Endodermal cell (in vitro differentiated cells): ENCODE measurements around the gene SLC7A4. TPM values are rescaled to one million over a fixed set of nuclear protein-coding genes. Genes with fewer than 3 reads are reported as not detected.

Source experiments
- DNase-seq: peaks from one replicate; pipeline ENCODE4 v3.0.0-alpha.2; 2017
- H3K27ac ChIP-seq: 2 replicates; pipeline ENCODE4 v1.5.1; 2013; ENCODE audit warnings: mild to moderate bottlenecking, low read depth, low read length, moderate library complexity
- H3K27me3 ChIP-seq: 2 replicates; pipeline ENCODE4 v1.6.1; 2013; ENCODE audit warnings: mild to moderate bottlenecking, low read length, moderate library complexity; ENCODE audit not compliant: insufficient read depth, control insufficient read depth, poor library complexity, severe bottlenecking
- H3K36me3 ChIP-seq: 2 replicates; pipeline ENCODE4 v1.7.0; 2013; ENCODE audit warnings: mild to moderate bottlenecking, low read length, moderate library complexity; ENCODE audit not compliant: control insufficient read depth, insufficient read depth
- H3K4me1 ChIP-seq: one replicate; pipeline ENCODE4 v1.7.0; 2013; ENCODE audit warnings: low read length; ENCODE audit not compliant: control insufficient read depth, insufficient read depth
- H3K4me3 ChIP-seq: 2 replicates; pipeline ENCODE4 v1.5.1; 2013; ENCODE audit warnings: mild to moderate bottlenecking, low read length, moderate library complexity
- H3K9ac ChIP-seq: 2 replicates; pipeline ENCODE4 v1.6.1; 2013; ENCODE audit warnings: mild to moderate bottlenecking, low read length, moderate library complexity; ENCODE audit not compliant: poor library complexity, severe bottlenecking; ENCODE audit errors: extremely low read depth
- H3K9me3 ChIP-seq: 2 replicates; pipeline ENCODE4 v1.6.1; 2013; ENCODE audit warnings: mild to moderate bottlenecking, low read length, moderate library complexity; ENCODE audit not compliant: control insufficient read depth
- H3K27ac Mint-ChIP-seq: 2 replicates; pipeline ENCODE4 v1.8.0; 2020; ENCODE audit warnings: mixed read lengths
- H3K27me3 Mint-ChIP-seq: 2 replicates; pipeline ENCODE4 v1.8.0; 2021; ENCODE audit warnings: mild to moderate bottlenecking, mixed read lengths; ENCODE audit not compliant: insufficient read depth
- H3K36me3 Mint-ChIP-seq: 2 replicates; pipeline ENCODE4 v1.8.0; 2020; ENCODE audit warnings: low read depth, mixed read lengths
- H3K4me1 Mint-ChIP-seq: 2 replicates; pipeline ENCODE4 v1.8.0; 2020; ENCODE audit warnings: mixed read lengths
- H3K4me3 Mint-ChIP-seq: 2 replicates; pipeline ENCODE4 v1.8.0; 2020; ENCODE audit warnings: mild to moderate bottlenecking, moderate library complexity, mixed read lengths
- H3K9me3 Mint-ChIP-seq: 2 replicates; pipeline ENCODE4 v1.8.0; 2020; ENCODE audit warnings: mild to moderate bottlenecking, mixed read lengths
- WGBS, 2 experiments: methylation state at CpG; one replicate each; pipeline versions ENCODE4 v1.1.5 to v1.1.7; 2013; ENCODE audit warnings: missing lambda C conversion rate in 2 of 2, mixed read lengths in 1 of 2; ENCODE audit not compliant: insufficient coverage in 1 of 2, insufficient read length in 1 of 2; 5-methylcytosine and 5-hydroxymethylcytosine counted together
- total RNA-seq, 2 donors: library from RNA; stranded (reverse); fragmentation: NEBNext Ultra II Directional in 1 of 2; extraction: Animal tissue kit (Norgen Biotek cat#: 25700) in 1 of 2; gene quantifications; 2 replicates in 1 of 2; 3 replicates in 1 of 2; pipeline ENCODE4 v1.2.1, GENCODE V29; 2021
- TF ChIP-seq, protein P1 (sequence below): fragments of 200-600 bp; sonication (generic); conservative IDR thresholded peaks from 2 replicates; pipeline ENCODE4 v1.5.0; 2021; ENCODE audit warnings: antibody characterized with exemption, mild to moderate bottlenecking

The SLC7A4 gene
- total RNA-seq, 2 donors from 2014 or later, result 0.33 to 0.49 TPM

DNA sequence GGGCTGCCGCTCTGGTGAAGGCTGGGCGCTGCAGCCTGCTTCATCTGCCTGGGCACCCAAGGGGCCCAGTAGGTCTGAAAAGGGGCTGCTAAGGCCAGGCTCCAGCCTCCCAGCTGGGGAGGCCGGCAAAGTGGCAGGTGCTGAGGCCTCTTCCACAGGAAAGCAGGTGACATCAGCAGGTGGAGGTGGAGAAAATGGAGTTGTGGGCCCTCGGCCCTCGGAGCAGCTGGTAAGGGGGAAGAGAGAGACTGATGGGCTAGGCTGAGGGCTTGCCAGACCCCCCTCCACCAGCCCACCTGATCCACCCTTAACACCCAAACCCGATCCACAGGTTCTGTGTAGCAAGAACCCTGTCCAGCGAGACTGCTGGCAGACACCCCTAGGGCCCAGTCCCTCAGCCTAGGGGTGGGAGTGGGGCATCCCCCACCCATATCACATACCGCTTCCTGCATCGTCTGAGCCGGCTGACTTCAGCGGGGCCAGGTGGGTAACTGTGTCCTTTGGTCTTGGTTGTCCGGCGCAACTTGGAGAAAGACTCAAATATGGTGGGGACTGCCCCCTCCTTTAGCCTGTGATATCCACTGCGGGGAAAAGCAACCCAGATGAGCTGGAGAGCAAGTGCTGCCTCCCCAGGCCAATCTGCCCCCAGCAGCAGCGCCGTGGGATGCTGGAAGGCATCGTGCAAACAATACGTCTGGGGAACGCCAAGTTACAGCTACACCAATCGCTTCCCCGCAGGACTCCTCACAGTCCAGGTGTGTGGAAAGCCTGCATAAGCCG, 32.0 kb downstream of the SLC7A4 start:
- Mint-ChIP-seq H3K4me1 (peaks cover 12% of the 10 kb centered on the region), H3K36me3 (peaks cover 5% of the 10 kb centered on the region), H3K27me3 (no peaks in the 10 kb centered on the region), H3K4me3 (peak overlapping the region; percentile 84), H3K27ac (no peak overlapping the region), H3K9me3 (no peaks in the 10 kb centered on the region)
- H3K9me3 ChIP-seq, result no peaks in the 10 kb centered on the region
- TF ChIP-seq, protein P1, sequence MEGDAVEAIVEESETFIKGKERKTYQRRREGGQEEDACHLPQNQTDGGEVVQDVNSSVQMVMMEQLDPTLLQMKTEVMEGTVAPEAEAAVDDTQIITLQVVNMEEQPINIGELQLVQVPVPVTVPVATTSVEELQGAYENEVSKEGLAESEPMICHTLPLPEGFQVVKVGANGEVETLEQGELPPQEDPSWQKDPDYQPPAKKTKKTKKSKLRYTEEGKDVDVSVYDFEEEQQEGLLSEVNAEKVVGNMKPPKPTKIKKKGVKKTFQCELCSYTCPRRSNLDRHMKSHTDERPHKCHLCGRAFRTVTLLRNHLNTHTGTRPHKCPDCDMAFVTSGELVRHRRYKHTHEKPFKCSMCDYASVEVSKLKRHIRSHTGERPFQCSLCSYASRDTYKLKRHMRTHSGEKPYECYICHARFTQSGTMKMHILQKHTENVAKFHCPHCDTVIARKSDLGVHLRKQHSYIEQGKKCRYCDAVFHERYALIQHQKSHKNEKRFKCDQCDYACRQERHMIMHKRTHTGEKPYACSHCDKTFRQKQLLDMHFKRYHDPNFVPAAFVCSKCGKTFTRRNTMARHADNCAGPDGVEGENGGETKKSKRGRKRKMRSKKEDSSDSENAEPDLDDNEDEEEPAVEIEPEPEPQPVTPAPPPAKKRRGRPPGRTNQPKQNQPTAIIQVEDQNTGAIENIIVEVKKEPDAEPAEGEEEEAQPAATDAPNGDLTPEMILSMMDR, result no peak
- DNase-seq, result no peak
- peak overlapping the region; percentile 85 for H3K9ac ChIP-seq
- WGBS, 2 experiments, result 86 to 88% methylated on average over 16 to 20 of the region's 22 CpGs
- H3K27me3 ChIP-seq, result no peaks in the 10 kb centered on the region
- peak overlapping the region; percentile 91 for H3K4me3 ChIP-seq
- H3K4me1 ChIP-seq, result peaks cover 11% of the 10 kb centered on the region
- H3K27ac ChIP-seq, result no peak overlapping the region
- H3K36me3 ChIP-seq, result no peaks in the 10 kb centered on the region

DNA sequence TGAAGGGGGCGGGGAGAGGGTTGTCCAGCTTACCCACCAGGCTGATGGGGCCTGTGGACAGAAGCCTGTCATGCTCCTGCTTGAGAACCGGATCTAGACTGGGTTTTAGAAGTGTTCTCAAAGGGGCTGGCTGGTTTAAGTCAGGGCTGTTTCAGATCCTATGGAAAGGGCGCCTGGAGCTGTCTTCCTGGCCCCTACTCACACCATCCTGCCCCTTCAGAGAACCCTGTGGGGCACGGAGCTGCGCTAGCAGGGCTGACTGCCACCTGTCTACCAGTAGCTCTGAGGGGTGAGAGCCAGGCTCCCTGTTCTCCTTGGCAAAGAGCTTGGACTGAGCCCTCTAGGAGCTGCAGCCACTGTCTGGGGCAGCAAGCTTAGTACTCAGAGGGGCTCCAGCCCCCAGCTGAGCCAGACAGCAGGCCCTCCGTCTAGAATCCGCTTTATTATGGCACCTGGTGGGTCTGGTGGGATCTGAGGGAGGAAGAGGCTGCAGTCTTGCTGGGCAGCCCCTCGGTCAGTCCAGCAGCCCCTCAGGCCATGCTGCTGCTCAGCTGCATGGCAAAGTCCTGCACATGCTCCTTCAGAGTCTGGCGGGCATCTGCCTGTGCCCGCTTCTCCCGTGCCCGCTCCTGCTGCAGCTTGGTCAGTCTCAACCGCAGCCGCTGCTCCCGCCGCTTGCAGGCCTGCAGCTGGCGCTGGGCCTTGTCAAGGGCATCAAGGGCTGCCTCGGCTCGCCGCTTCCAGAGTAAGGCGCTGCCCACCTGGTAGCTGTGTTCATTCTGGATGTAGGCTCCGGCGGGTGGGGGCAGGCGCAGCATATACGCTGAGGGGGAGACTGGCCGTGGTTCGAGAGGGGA, 32.8 kb downstream of the SLC7A4 start:
- H3K36me3 ChIP-seq, result no peaks in the 10 kb centered on the region
- no peak overlapping the region for H3K4me3 Mint-ChIP-seq
- H3K27ac Mint-ChIP-seq, result no peak overlapping the region
- H3K4me3 ChIP-seq, result peak overlapping the region; percentile 91
- H3K27me3 Mint-ChIP-seq, result no peaks in the 10 kb centered on the region
- peaks cover 12% of the 10 kb centered on the region for H3K4me1 Mint-ChIP-seq
- peaks cover 10% of the 10 kb centered on the region for H3K36me3 Mint-ChIP-seq
- no peaks in the 10 kb centered on the region for H3K27me3 ChIP-seq
- H3K27ac ChIP-seq, result no peak overlapping the region
- H3K9me3 Mint-ChIP-seq, result no peaks in the 10 kb centered on the region
- peaks cover 11% of the 10 kb centered on the region for H3K4me1 ChIP-seq
- no peak overlapping the region for H3K9ac ChIP-seq
- TF ChIP-seq, protein P1, result no peak
- H3K9me3 ChIP-seq, result no peaks in the 10 kb centered on the region
- WGBS, 2 experiments, result 96 to 97% methylated on average over 21 to 27 of the region's 27 CpGs
- DNase-seq, result no peak

DNA sequence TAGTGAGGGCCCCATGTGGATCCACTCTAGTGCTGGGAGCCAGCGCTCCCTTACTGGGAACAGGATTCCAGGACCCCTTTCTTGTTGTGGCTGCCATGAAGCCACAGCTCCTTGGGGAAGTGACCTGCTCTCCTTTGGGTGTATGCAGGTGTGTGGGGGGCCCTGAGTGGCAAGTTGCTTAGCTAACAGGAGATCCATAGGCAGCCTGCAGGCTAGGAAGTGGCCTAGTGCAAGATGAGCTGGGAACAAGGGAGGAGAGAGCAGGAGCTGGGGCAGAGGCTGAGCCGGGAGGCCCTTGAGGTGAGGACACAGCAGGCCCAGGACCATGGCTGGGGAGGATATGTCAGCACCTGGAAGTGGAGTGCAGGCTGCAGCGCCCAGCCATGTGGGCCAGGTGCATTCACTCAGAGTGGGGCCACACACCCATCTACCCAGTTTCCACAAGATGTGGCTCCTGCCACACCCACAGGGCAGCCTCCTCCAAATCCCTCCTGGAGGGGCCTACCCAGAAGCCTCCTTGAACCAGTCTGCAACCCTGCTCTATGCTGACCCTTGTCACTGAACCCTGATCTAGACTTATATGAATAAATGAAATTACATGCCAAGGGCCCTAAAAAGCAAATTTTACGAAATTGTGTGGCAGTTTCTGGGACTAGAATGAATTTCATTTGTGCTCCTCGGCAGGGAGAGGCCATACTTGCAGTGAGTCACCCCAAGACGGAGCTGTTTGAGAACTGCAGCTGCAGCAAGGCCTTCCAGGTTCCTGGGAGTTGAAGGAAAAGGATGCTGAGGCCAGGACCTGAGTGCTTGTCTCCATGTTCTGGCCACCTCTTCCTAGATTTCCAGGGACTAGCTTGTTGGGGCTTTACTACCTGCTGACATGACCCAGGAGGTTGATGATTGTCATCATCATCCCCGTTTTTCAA, 33.7 kb downstream of the SLC7A4 start:
- Histone ChIP-seq H3K27me3 (no peaks in the 10 kb centered on the region), H3K27ac (no peak overlapping the region), H3K4me3 (no peak overlapping the region), H3K4me1 (peaks cover 11% of the 10 kb centered on the region), H3K9ac (no peak overlapping the region), H3K9me3 (no peaks in the 10 kb centered on the region), H3K36me3 (no peaks in the 10 kb centered on the region)
- Mint-ChIP-seq H3K9me3 (no peaks in the 10 kb centered on the region), H3K27ac (no peak overlapping the region), H3K4me3 (no peak overlapping the region), H3K27me3 (no peaks in the 10 kb centered on the region), H3K4me1 (peaks cover 12% of the 10 kb centered on the region), H3K36me3 (peaks cover 10% of the 10 kb centered on the region)
- TF ChIP-seq, protein P1, result no peak
- 75 to 78% methylated on average over 6 to 7 of the region's 7 CpGs for WGBS, 2 experiments
- DNase-seq, result no peak
